Measurements from ENCODE around the gene VPS37B.

- TF ChIP-seq, protein P1, sequence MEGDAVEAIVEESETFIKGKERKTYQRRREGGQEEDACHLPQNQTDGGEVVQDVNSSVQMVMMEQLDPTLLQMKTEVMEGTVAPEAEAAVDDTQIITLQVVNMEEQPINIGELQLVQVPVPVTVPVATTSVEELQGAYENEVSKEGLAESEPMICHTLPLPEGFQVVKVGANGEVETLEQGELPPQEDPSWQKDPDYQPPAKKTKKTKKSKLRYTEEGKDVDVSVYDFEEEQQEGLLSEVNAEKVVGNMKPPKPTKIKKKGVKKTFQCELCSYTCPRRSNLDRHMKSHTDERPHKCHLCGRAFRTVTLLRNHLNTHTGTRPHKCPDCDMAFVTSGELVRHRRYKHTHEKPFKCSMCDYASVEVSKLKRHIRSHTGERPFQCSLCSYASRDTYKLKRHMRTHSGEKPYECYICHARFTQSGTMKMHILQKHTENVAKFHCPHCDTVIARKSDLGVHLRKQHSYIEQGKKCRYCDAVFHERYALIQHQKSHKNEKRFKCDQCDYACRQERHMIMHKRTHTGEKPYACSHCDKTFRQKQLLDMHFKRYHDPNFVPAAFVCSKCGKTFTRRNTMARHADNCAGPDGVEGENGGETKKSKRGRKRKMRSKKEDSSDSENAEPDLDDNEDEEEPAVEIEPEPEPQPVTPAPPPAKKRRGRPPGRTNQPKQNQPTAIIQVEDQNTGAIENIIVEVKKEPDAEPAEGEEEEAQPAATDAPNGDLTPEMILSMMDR (conservative IDR thresholded peaks at IDR 0.05 in 1 of 2, IDR thresholded peaks at IDR 0.05 in 1 of 2; ENCODE audit: low read depth in 1 of 2, low read length in 2 of 2) = no peak
- TF ChIP-seq EZH2 (IDR thresholded peaks at IDR 0.05; ENCODE audit: low read length, missing control alignments) = no peak
These were observed 46.7 kb upstream of the VPS37B start for GRCh38 chr12:122942637-122943036.
